ENCODE data around the gene MORC1. TPM values are rescaled to one million over a fixed set of nuclear protein-coding genes. Genes with fewer than 3 reads are reported as not detected.
"Not testable (repeated sequence)": the region's sequence is repeated elsewhere in the genome, so short reads cannot be mapped to it uniquely, and the experiment has no call there.

MORC1 gene
- total RNA-seq, 1 experiment from 2014 or later, result not detected

DNA sequence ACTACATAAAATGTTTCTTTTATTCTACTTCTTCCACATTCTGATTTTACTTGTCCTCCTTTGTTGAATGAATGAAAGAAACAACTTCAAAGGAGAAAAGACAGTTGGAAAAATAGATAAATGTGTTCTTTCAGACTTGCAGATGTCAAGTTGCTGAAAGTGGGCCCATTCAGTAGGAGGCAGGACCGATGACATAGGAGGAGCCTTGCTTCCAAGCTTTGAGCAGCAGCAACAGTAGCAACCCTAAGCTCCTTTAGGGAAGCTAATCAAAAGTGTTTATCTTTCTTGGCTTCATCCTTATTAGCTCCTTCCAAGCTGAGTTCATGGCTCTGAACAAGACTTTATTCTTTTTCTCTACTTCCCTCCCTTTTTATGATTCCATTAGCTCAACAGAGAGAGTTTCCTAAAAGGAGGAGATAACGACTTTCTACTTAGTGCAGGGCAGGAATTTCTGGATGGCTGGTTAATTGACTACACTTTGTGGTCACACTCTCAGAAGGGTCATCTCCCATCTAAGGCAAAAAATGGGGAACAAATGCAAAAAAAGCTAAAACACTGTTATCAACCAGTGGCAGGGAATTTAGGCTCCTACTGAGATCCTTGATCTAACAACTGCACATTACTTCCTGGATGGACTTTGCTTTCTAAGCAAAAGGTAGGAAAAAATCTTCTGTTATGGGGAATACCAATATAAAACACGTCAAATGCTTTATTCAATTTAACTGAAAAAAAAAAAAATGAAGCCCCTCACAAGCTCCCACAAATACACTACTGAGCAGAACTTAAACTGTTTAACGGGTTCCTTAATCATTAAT is 4.8 kb downstream of the MORC1 start:
- DNase-seq (ENCODE audit: low spot score), result no peak

DNA sequence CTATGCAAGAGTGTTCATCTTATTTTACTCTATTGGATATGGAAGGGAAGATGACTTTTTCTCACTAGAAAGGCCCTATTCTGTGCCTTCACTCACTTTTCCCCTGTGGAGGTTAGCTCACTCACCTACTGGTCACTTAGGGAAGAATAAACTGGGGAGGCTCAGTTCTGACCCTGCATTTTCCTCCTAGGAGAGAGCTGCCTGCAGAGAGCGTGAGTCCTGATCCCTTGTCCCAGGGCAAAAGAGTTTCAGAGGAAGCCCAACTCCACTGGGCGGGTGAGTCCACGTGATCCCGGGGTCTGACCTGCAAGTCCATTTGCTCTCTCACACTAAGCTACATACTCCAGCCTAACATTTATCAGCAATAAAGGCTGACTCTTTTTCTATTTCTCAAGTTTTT is 8.4 kb downstream of the MORC1 start:
- DNase-seq (ENCODE audit: low spot score), result no peak

DNA sequence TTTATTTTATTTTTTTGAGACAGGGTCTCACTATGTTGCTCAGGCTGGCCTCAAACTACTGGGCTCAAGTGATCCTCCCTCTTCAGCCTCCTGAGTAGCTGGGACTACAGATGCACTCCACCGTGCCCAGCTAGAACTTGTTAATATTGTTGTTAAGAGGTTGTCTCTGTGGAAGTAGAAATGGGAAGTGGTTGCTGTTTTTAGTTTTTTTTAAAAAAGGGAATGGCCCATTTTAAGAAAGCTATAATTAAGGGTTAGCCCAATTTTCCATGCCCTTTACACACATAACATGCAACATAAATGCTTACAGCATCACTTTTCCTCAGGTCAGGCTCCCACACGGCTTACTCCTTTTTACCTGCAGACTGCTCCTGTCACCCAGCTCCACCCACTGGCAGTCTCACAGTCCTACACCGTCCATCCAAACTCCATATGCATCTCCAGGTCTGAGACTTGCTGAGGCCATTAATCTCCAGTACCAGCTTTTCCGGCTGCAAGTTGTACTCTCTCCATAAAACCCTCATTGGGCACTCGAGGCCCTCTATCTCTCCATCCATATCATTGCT is 19.8 kb downstream of the MORC1 start:
- peak; percentile 76 for DNase-seq (ENCODE audit: low spot score)

DNA sequence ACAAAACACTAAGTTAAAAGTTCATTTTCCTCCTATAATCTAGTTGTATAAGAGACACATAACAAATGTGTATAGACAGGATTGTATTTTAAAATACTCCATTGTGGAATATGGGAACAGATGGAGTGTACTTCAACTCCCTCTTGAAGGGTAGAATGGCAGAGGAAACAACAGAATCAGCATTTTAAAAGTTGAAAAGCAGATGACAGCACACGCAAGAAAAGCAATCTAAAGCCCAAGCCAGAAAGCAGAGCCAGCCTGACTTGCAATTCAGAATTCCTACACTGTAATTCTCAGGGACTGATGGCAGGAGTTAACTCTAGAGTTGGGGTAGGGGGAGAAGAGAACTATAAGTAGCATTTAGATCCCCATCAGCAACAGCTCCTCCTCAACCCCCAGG is 22.8 kb downstream of the MORC1 start:
- no peak for DNase-seq (ENCODE audit: low spot score)

DNA sequence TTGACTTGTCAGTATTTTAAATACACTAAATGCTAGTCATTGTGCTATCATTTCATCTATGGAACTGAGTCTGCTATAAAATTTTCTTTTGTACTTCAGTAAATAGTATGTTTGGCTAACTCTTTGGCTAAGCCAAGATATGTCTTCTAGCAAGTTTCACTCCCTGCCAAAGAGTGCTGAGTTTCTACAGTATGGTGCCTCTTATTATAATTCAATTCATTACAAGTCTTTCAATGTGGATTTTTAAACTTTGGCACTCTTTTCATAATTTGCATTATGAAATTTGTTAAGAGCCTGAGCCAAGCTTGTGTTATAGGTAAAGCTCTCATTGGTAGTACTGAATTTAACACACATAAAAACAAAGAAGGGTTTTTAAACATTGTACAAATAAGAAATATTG is 24.4 kb downstream of the MORC1 start:
- DNase-seq (ENCODE audit: low spot score), result no peak

DNA sequence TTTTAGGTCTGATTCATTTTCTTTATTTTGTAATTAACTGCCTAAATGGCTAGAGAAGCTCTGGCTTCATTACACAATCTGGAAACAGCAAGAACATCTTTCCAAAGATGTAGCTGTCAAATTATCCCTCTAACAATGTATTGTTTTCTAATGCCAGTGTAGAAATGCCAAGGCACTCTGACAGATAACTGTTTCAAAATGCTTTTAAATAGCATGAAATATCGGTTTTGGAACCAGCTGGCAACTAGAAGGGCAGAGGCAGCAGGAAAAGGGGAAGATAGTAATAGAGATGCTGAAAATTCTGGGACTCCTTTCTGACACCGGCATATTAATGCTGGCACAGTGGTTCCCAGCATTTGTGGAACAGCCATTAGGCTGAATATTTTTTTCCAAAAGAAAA is 26.1 kb downstream of the MORC1 start:
- DNase-seq (ENCODE audit: low spot score), result no peak

DNA sequence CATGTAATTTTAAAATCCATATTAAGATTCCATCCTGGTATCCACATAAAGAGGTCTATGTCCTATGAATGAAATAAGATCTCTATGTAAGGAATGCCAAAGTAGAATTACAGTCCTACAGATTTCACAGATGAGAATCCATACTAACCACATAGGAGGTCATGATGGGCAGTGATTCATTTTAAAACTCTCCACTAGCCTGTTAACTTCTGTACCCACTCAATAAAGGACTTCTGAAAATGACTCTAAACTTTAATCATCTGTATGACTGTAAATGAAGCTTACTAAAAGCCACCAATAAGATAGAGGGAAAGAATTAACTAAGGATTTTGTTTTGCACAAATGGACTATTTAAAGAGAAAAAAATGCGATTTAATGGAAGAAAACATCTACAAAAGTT is 28.7 kb downstream of the MORC1 start:
- no peak for DNase-seq (ENCODE audit: low spot score)

DNA sequence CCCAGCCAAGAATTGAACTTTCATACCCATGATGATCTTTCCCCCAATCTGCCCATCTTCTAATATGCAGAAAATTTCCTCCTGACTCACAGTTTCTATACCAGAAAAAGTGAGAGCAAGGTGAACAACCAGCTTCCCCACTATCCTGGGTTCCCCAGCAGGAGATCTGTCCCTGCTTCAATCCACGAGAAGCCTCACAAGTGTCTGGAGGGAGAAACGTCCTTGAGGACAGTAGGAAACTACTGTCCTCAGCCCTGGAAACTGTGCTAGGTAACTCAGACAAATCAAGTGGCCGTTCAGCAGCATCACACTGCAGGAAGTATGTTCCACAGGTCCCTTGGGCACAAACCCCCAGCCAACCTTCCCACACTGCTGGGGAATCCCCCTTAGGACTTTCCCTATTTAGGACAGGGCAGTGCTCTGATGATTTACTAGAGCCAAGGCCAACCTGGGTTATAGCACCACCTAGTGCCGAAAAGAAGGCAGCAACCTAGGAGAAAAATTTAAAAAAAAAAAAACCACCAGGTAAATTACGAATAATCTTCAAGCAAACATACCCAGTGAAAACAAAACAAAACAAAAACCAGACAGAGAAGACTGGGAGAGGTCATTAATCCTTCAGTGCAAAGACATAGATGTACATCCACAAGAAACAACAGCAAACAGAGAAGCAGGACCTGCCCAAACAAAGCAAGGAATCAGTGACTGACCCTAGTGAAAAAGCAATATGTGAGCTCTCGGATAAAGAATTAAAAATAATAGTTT is 36.0 kb downstream of the MORC1 start:
- DNase-seq (ENCODE audit: low spot score), result peak; percentile 63

DNA sequence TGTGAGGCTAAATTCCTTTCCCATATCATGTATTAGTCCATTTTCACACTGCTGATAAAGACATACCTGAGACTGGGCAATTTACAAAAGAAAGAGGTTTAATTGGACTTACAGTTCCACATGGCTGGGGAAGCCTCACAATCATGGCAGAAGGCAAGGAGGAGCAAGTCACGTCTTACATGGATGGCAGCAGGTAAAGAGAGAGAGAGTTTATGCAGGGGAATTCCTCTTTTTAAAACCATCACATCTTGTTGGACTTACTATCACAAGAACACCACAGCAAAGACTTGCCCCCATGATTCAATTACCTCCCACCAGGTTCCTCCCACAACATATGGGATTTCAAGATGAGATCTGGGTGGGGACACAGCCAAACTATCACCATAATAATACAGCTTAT is 37.8 kb downstream of the MORC1 start:
- DNase-seq (ENCODE audit: low spot score), result not testable (repeated sequence)

DNA sequence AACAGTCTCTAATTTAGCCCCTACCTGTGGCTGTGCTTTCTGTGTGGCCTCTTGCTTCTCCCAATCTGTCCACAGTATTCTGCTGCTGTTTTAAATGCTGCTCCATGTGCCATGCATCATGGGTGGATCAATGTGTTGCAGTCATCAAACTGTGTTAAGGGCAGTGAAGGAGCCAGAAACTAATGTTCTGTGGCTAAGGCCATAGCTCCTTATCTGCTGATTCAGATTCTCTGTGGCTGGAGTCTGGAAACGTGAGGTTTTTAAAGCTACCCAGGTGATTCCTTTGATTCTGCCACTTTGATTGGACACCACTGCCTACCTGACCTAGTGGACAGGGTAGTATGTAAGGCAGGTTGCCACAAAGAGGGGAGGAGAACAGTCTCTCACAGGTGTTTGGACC is 44.8 kb downstream of the MORC1 start:
- no peak for DNase-seq (ENCODE audit: low spot score)

DNA sequence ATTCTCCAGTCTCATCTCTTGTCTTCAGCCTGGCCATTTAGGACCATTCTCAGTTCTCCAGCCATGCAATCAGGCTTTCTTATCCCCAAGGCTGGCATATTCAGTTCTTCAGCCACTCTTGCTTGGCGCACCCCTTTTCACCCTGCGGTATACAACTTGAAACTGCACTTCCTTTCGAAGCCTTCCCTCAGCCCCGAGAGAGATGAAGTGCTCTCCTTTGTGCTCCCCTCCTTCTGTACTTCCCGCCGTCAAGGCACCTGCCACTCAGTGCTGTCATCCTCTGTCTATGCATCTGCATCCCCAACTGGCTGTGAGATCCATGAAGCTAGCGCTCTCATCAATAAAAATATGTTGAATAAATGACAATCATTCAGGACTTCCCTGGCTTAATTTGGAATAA is 45.7 kb downstream of the MORC1 start:
- no peak for DNase-seq (ENCODE audit: low spot score)

DNA sequence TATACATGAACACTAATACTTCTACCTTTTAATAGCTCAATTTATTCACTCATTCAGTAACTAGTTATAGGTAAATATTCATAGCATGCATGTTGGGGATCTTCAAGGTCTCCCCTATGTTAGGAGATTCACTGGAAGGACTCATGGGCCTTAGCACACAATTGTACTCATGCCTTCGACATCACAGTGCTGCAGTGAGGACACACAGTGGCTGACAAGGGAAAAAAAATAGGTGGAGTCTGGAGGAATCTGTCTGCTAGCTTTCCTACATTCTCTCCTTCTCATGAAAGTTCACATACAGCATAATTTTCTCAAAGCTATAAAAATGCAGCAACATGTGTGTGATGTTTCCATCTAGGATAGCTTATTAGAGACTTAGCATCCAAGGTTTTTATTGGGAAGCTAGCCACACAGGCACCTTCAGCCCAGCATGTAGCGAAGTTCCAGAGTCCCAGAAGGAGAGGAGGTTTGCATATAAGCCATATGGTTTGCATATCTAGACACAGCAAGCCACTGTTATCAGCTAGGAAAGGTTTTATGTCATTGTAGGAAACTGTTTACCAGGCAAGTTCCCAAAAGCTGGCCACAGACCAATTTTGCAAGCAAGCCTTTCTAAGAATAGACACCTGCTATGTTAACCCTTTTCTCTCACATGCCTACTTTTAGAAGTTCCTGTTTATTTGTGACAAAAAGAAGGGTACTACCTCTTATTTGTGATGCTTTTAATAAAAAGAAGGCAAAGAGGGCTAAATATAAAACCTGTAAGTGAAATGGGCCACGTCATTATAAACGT is 46.4 kb downstream of the MORC1 start:
- DNase-seq (ENCODE audit: low spot score), result peak; percentile 22

DNA sequence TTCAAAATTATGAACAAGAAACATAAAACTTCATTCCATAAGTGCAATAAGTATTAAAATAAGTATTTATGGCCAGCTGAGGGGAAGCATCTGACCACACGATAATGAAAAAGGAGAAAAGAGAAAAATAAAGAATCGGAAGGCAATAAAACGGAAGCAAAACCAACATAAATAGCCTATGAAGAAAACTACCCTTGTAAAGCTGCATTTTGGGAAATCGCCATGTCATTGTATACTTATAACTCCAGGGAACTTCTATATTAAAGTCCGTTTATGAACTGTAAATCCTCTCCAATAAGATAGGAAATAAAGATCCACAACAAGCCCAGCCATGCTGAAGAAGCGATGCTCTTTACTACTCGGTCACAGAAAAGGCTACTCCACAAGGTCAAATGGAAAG is 47.7 kb downstream of the MORC1 start:
- no peak for DNase-seq (ENCODE audit: low spot score)

DNA sequence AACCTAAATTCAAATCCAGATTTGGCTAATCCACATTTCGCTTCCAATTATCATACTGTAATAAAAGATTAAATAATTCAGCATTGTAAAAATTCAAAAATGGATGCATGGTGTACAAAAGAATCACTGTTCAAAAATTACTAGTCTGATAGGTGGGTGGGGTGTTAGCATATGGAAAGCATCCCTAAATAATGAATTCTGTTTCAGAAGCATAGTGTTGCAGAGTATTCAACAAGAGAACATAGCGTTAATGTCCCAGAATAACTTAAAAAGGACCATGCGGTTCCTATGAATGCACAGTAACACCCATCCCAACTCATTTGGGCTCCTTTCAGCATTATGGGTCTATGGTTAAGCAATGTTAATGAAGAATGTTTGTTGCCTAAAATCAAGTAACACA is 51.1 kb downstream of the MORC1 start:
- DNase-seq (ENCODE audit: low spot score), result no peak

DNA sequence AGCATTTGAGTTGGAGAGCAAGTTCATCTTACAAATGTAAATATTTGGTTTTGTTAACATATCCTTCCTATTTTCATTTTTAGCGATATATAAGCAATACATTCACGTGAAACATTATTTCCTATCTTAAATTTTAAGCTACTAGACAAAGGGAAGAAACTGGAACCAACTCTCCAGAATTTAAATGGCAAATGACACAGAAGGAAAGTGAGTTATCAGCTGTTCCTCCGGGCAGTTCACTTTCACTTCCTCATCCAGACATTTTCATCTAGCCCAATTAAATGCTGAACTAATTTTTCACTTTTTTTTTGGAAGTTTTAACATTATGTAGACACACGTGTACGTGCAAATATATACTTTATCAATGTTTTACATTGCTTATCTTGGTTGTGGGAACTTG is 58.7 kb downstream of the MORC1 start:
- no peak for DNase-seq (ENCODE audit: low spot score)

DNA sequence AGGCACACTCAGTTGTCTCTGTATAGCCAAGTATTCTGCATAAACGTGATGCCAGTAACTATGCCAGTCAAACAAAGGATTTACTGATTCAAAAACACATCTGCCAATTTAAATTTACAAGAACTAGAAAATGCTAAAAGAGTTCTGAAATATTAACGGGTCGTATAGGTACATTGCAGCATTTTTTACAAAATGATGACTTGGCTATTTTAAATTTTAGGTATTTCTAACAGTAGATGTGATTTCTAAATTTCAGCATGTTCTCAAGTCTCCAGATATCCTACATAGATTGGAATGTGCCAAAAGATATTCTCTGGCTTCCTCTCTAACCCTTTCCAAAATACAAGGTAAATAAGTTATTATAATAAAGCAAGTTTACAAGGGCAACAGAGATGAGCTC is 60.3 kb downstream of the MORC1 start:
- DNase-seq (ENCODE audit: low spot score), result no peak

DNA sequence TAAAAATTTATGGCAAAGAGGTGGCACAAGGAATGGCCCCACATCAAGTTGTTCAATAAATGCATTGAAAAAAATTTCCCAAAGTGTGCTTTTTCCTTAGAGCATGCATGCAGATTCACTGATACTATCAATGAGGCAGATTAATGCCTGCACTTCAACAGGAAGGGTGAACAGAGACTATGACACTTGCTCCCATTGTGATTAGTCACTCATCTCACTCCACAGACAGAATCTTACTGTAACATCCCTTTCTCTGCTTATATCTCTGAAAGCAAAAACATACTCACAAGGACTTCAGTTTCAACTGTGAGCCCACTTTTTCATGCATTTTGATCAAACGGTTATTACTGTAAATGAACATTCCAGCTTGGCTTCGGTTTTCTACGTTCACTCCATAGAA is 60.9 kb downstream of the MORC1 start:
- no peak for DNase-seq (ENCODE audit: low spot score)

DNA sequence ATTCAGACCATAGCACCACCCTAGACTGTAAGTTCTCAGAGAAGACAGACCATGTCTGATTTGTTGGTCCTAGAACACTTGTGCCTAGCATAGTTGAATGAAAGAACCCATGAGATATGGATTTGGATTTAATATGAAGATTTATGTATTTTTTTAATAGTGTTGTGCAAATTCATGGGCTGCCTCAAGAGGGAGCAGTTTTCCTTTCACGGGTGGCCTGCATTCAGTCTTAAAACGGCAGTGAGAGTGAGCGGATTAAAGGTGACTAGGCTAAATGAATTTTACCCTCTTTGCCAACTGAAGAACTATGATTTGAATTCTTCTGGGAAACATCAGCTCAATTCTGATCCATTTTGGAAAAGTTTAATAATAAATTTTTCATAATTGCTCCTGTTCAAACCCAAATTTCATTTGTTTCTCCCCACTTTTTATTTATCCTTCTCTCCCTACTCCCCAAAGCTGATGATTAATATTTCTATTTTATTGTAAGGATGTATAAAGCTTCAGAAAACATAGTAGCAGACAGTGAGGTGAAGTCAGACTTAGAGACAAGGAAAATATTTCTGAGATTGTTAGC is 67.3 kb downstream of the MORC1 start:
- DNase-seq (ENCODE audit: low spot score), result peak; percentile 66

DNA sequence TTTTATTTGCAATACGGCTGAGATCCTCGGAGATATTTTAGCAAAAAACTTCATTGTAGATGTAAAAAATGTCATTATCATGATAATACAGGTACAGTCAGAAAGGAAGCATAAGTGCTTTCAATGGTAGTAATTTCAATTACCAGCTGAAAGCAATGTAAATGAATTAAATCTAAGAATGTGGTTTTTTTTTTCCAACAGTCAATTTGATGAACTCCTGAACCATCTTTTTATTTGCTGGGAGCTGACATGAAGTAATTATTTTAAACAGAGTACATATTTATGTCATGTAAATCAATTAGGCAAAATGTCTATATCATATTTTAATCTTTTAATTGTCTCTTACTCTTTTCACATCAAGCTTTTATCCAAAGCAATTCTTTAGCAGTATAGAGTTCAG is 70.6 kb downstream of the MORC1 start:
- DNase-seq (ENCODE audit: low spot score), result no peak

DNA sequence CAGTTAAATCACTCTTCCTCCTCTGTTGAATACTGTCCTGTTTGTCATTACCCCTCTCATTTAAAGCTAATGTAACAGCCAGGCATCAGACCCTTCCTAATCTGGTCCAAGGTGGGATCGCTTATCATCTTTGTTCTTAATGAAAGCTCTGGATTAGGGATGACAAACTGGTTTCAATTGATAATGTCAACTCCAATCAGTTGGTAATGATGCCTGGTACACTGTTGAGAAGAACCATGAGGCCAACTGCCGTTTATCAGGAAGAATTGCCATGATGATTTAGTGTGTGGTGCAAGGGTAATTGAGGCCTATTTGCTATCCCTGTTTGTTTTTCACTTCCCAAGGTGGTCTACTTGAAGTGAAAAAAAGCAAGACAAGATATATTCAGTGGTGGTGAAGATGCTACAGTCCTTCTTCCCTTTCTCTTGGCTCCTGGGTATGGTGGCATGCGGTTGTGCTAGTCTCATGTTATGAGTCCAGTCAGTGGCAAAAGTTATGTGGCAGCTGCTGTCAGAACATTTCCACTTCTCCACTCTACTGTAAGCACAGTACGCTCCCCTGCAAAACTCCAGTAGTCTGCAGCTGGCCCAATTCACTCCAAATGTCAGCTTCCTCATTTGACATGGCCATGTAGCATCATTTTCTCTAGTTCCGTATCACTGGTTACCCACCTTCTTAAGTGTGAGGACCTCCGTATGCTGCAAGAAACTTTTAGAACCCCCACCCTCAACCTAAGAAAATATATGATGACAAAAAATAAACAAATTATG is 72.5 kb downstream of the MORC1 start:
- no peak for DNase-seq (ENCODE audit: low spot score)

DNA sequence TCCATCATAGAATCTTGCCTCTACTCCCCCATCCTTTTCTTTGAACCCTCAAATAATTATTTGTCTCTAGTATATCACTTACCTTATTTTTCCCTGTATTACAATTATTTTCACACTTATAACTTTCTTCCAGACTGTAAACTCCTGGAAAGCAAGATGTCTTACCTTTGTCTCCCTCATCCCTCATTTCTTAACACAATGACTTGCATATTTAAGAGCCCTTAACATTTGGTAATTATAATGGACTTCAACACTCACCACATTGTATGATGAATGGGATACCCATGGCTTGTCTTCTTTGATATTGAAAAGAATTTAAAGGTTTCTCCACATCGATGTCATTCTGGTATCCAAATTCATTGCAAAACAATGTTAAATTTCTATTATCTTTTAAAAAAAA is 82.9 kb downstream of the MORC1 start:
- DNase-seq (ENCODE audit: low spot score), result no peak
